WERI-Rb-1 (cell line): ENCODE measurements around the gene VDAC2.
"Not testable (repeated sequence)": the region's sequence is repeated elsewhere in the genome, so short reads cannot be mapped to it uniquely, and the experiment has no call there.

ENCODE experiments used
- DNase-seq: peaks from one replicate; pipeline ENCODE4 v3.0.0-alpha.2; 2020
- H3K27ac ChIP-seq: fragments of 250-450 bp; sonication (Bioruptor Pico); 2 replicates; pipeline ENCODE4 v1.5.1; 2020; ENCODE audit warnings: mild to moderate bottlenecking, moderate library complexity
- H3K27me3 ChIP-seq: fragments of 250-450 bp; sonication (Bioruptor Pico); 2 replicates; pipeline ENCODE4 v1.5.1; 2021; ENCODE audit warnings: mild to moderate bottlenecking, low read depth, moderate library complexity; ENCODE audit not compliant: insufficient read depth, severe bottlenecking
- H3K36me3 ChIP-seq: fragments of 250-450 bp; sonication (Bioruptor Pico); 2 replicates; pipeline ENCODE4 v1.5.1; 2020; ENCODE audit warnings: mild to moderate bottlenecking, moderate library complexity
- H3K4me3 ChIP-seq: 2 replicates; pipeline ENCODE4 v1.5.1; 2011; ENCODE audit warnings: low read depth, mild to moderate bottlenecking, control low read depth, low read length
- H3K9me3 ChIP-seq: fragments of 250-450 bp; sonication (Bioruptor Pico); 2 replicates; pipeline ENCODE4 v1.5.1; 2021; ENCODE audit warnings: mild to moderate bottlenecking, moderate library complexity; ENCODE audit not compliant: severe bottlenecking
- CTCF ChIP-seq: IDR thresholded peaks from 2 replicates; pipeline ENCODE4 v1.5.1; 2011; ENCODE audit warnings: low read depth, mild to moderate bottlenecking, control low read depth, inconsistent platforms, low read length

Gene VDAC2

GRCh38 chr10:75209086-75209920, 1.3 kb upstream of the VDAC2 start:
- H3K27ac ChIP-seq: peak overlapping the region; percentile 100
- no peak for DNase-seq
- H3K27me3 ChIP-seq: no peaks in the 10 kb centered on the region
- peak overlapping the region; percentile 95 for H3K4me3 ChIP-seq
- no peaks in the 10 kb centered on the region for H3K9me3 ChIP-seq
- H3K36me3 ChIP-seq: peaks cover 33% of the 10 kb centered on the region
- no peak for TF ChIP-seq CTCF

- TF ChIP-seq CTCF: no peak
- peak overlapping the region; percentile 95 for H3K4me3 ChIP-seq
- H3K36me3 ChIP-seq: peaks cover 39% of the 10 kb centered on the region
- H3K27me3 ChIP-seq: no peaks in the 10 kb centered on the region
- no peaks in the 10 kb centered on the region for H3K9me3 ChIP-seq
- H3K27ac ChIP-seq: peak overlapping the region; percentile 100
- peak; percentile 73 for DNase-seq
These were observed 695 bp upstream of the VDAC2 start for GRCh38 chr10:75209921-75210281.

- Histone ChIP-seq H3K9me3 (no peaks in the 10 kb centered on the region), H3K27ac (peak overlapping the region; percentile 100), H3K36me3 (peaks cover 52% of the 10 kb centered on the region), H3K4me3 (peak overlapping the region; percentile 95), H3K27me3 (no peaks in the 10 kb centered on the region)
- DNase-seq: peak; percentile 18
- no peak for TF ChIP-seq CTCF
These were observed 553 bp downstream of the VDAC2 start for GRCh38 chr10:75211007-75211691.

GRCh38 chr10:75212343-75212742, 1.7 kb downstream of the VDAC2 start:
- peaks cover 64% of the 10 kb centered on the region for H3K36me3 ChIP-seq
- TF ChIP-seq CTCF: no peak
- no peak overlapping the region for H3K27ac ChIP-seq
- H3K4me3 ChIP-seq: no peak overlapping the region
- DNase-seq: no peak
- no peaks in the 10 kb centered on the region for H3K27me3 ChIP-seq
- no peaks in the 10 kb centered on the region for H3K9me3 ChIP-seq

- H3K27me3 ChIP-seq: no peaks in the 10 kb centered on the region
- no peak overlapping the region for H3K27ac ChIP-seq
- H3K9me3 ChIP-seq: no peaks in the 10 kb centered on the region
- no peak for TF ChIP-seq CTCF
- no peak for DNase-seq
- H3K36me3 ChIP-seq: peaks cover 99% of the 10 kb centered on the region
- H3K4me3 ChIP-seq: no peak overlapping the region
These were observed 9.7 kb downstream of the VDAC2 start for GRCh38 chr10:75220274-75220673.

GRCh38 chr10:75221492-75221891, 10.9 kb downstream of the VDAC2 start:
- DNase-seq, H3K4me3 ChIP-seq, H3K27ac ChIP-seq, H3K9me3 ChIP-seq, H3K27me3 ChIP-seq: not testable (repeated sequence)
- peaks cover 96% of the 10 kb centered on the region for H3K36me3 ChIP-seq
